Stimulated activated naive CD8-positive, alpha-beta T cell treated with anti-CD3 and anti-CD28 coated beads, Interleukin-15, amount 100 ng/mL, for 72 hours (primary cell): ENCODE results near the gene COLQ.

Experiments used
- ATAC-seq: fragments of 150-1000 bp; cut with Tn5 transposase; 2 replicates; pipeline ENCODE4 v1.10.0; 2021; ENCODE audit warnings: mild to moderate bottlenecking, moderate library complexity
- DNase-seq, 2 donors: peaks; one replicate each; pipeline ENCODE4 v3.0.0; 2021 to 2022
- H3K27ac Mint-ChIP-seq, 2 donors: one replicate each; pipeline ENCODE4 v1.8.0; 2022; ENCODE audit warnings: mild to moderate bottlenecking in 2 of 2, mixed read lengths in 2 of 2, moderate library complexity in 2 of 2
- H3K27me3 Mint-ChIP-seq: one replicate; pipeline ENCODE4 v1.8.0; 2022; ENCODE audit warnings: mixed read lengths
- H3K4me1 Mint-ChIP-seq: one replicate; pipeline ENCODE4 v1.8.0; 2022; ENCODE audit warnings: mild to moderate bottlenecking, mixed read lengths
- H3K4me3 Mint-ChIP-seq, 2 donors: one replicate each; pipeline ENCODE4 v1.8.0; 2022; ENCODE audit warnings: mild to moderate bottlenecking in 2 of 2, mixed read lengths in 2 of 2, moderate library complexity in 1 of 2
- H3K9me3 Mint-ChIP-seq, 2 donors: one replicate each; pipeline ENCODE4 v1.8.0; 2022; ENCODE audit warnings: mixed read lengths in 2 of 2

COLQ gene

GRCh38 chr3:15528854-15529537, 7.5 kb upstream of the COLQ start:
- no peak overlapping the region for H3K4me3 Mint-ChIP-seq

DNA sequence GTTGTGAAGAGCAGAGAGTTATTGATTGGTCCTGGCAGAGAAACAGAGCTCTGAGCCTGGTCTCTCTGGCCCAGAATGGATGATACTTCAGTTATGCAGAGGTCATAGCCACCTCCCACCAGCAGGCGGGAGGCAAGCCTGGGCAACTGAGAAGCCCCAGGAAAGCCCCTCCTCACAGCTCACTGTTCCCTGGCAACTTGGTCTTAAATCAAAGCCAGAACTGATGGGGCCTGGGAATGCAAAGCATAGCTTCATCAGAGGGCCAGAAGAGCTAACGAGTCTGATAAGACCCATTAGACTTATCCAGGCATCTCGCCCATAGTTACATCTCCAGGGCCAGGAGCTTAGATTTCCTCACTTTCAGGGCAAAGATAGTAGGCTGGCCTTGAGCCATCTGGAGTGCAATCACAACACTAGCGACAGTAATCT, 5.5 kb upstream of the COLQ start:
- no peak overlapping the region for H3K27ac Mint-ChIP-seq
- H3K9me3 Mint-ChIP-seq, result no peaks in the 10 kb centered on the region
- ATAC-seq (peak; percentile 72), DNase-seq (peak in 1 of 2 donors; percentile 20)
- H3K4me3 Mint-ChIP-seq, result no peak overlapping the region
- peaks cover 21% of the 10 kb centered on the region for H3K4me1 Mint-ChIP-seq
- peaks cover 17% of the 10 kb centered on the region for H3K27me3 Mint-ChIP-seq

More at GRCh38 chr3:15528854-15529537, 7.5 kb upstream of the COLQ start:
- no peaks in the 10 kb centered on the region for H3K9me3 Mint-ChIP-seq
- DNase-seq (no peak), ATAC-seq (no peak)
- H3K27ac Mint-ChIP-seq, result peak overlapping the region in 1 of 2 donors; percentile 50
- no peaks in the 10 kb centered on the region for H3K27me3 Mint-ChIP-seq
- peaks cover 21% of the 10 kb centered on the region for H3K4me1 Mint-ChIP-seq

DNA sequence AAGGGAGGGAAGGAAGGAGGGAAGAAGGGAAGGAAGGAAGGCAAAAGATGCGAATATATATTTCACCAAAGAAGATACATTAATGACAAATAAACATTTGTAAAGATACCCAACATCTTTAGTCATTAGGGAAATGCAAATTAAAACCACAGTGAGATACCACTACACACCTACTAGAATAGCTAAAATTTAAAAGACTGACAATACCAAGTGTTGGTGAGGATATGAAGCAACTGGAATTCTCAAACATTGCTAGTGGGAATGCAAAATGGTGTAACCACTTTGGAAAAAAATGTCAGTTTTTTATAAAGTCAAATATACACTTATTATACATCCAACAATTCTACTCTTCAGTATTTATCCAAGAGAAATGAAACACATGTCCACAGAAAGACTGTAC, 4.3 kb upstream of the COLQ start:
- H3K4me3 Mint-ChIP-seq, result no peak overlapping the region
- H3K9me3 Mint-ChIP-seq, result no peaks in the 10 kb centered on the region
- ATAC-seq, result no peak
- DNase-seq, result no peak
- H3K4me1 Mint-ChIP-seq, result peaks cover 29% of the 10 kb centered on the region
- H3K27ac Mint-ChIP-seq, result no peak overlapping the region
- H3K27me3 Mint-ChIP-seq, result peaks cover 25% of the 10 kb centered on the region

- Mint-ChIP-seq H3K27ac (no peak overlapping the region), H3K4me3 (no peak overlapping the region), H3K4me1 (peaks cover 25% of the 10 kb centered on the region), H3K27me3 (peaks cover 26% of the 10 kb centered on the region), H3K9me3 (no peaks in the 10 kb centered on the region)
- ATAC-seq (no peak), DNase-seq (no peak)
These were observed 2.3 kb upstream of the COLQ start for GRCh38 chr3:15523660-15524417.

- ATAC-seq, result no peak
- Mint-ChIP-seq H3K4me3 (peak overlapping the region in 1 of 2 donors; percentile 17), H3K4me1 (peaks cover 23% of the 10 kb centered on the region), H3K27ac (no peak overlapping the region), H3K9me3 (no peaks in the 10 kb centered on the region), H3K27me3 (peaks cover 26% of the 10 kb centered on the region)
- no peak for DNase-seq
These were observed 510 bp upstream of the COLQ start for GRCh38 chr3:15522016-15522415.

GRCh38 chr3:15520804-15521572, 518 bp downstream of the COLQ start:
- no peak for ATAC-seq
- Mint-ChIP-seq H3K27me3 (peaks cover 26% of the 10 kb centered on the region), H3K4me1 (peaks cover 23% of the 10 kb centered on the region), H3K4me3 (peak overlapping the region; percentile 54 to 64), H3K27ac (peak overlapping the region; percentile 41 to 90), H3K9me3 (no peaks in the 10 kb centered on the region)
- no peak for DNase-seq

DNA sequence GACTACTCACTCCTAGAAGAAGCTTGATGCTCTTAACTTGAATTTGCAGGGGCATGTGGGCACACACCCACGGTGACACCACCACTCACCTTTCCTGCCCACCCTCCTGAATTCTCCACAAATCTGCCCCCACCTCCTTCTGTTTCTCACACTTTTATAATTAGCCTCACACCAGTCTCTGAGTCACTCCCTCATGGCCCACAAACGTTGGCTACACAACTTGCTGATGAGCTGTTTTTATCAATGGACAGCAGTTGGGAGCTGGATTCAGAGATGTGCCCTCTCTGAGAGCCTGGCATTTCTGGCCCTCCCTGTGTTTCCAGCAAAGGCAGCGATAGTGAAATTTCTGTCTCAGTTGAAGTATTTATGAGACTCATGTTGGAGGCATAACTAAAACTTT, 1.3 kb downstream of the COLQ start:
- DNase-seq, result no peak
- peak; percentile 61 for ATAC-seq
- Mint-ChIP-seq H3K27ac (peak overlapping the region in 1 of 2 donors; percentile 77), H3K4me3 (no peak overlapping the region), H3K27me3 (peaks cover 26% of the 10 kb centered on the region), H3K4me1 (peaks cover 23% of the 10 kb centered on the region), H3K9me3 (no peaks in the 10 kb centered on the region)

DNA sequence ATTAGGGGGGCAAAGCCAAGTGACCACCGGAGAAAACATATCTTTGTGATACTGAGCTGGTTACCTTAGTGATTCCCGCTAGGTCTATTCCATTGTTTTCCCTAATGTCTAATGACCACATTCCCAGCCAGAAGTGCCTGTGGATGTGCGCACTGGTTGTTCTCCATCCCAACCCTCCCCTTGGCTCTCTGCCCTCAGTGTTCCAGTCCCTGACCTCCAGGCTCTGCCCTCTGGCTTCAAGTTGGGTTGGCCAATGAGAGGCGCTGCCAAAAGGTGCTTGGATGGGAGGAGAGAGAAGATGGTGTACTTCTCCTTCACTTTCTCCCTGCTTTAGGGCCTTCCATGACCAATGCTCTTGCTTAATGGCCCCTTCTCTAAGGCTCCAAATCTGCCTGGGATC, 2.4 kb downstream of the COLQ start:
- no peak for ATAC-seq
- Mint-ChIP-seq H3K9me3 (no peaks in the 10 kb centered on the region), H3K27ac (no peak overlapping the region), H3K4me3 (no peak overlapping the region), H3K27me3 (peaks cover 26% of the 10 kb centered on the region), H3K4me1 (peaks cover 23% of the 10 kb centered on the region)
- no peak for DNase-seq

- ATAC-seq, result no peak
These were observed 6.7 kb downstream of the COLQ start for GRCh38 chr3:15514663-15515340.

GRCh38 chr3:15513810-15514662, 7.5 kb downstream of the COLQ start:
- H3K27me3 Mint-ChIP-seq, result peaks cover 9% of the 10 kb centered on the region
- H3K4me3 Mint-ChIP-seq, result no peak overlapping the region
- no peaks in the 10 kb centered on the region for H3K4me1 Mint-ChIP-seq
- DNase-seq, result no peak
- ATAC-seq, result no peak
- peak overlapping the region in 1 of 2 donors; percentile 68 for H3K27ac Mint-ChIP-seq
- no peaks in the 10 kb centered on the region for H3K9me3 Mint-ChIP-seq

More at GRCh38 chr3:15514663-15515340, 6.7 kb downstream of the COLQ start:
- Mint-ChIP-seq H3K27me3 (peaks cover 9% of the 10 kb centered on the region), H3K4me1 (peaks cover 5% of the 10 kb centered on the region), H3K27ac (peak overlapping the region in 1 of 2 donors; percentile 68), H3K9me3 (no peaks in the 10 kb centered on the region), H3K4me3 (no peak overlapping the region)
- no peak for DNase-seq

- DNase-seq (no peak), ATAC-seq (no peak)
- no peaks in the 10 kb centered on the region for H3K9me3 Mint-ChIP-seq
- H3K4me1 Mint-ChIP-seq, result no peaks in the 10 kb centered on the region
- H3K4me3 Mint-ChIP-seq, result no peak overlapping the region
- H3K27me3 Mint-ChIP-seq, result peaks cover 9% of the 10 kb centered on the region
- no peak overlapping the region for H3K27ac Mint-ChIP-seq
These were observed 8.4 kb downstream of the COLQ start for GRCh38 chr3:15513116-15513515.

DNA sequence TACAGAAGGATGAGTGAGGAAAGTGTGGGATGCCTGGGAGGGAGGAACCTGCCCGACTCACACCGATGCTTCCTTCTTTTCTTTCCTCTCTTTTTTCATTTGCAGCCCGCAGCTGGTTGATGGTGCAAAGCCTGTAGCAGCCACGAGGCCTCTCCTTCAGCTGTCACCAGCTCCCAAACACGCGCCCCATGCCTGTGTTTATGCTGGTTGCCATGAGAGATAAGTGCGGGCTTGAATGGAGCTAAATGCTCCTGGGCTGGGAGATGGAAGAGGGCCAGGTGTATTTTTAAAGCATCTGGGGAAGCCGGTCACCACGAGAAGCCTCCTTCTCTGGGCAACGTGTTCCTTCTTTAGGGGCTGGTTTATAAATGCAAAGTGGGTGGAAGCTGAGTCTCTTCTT, 9.3 kb downstream of the COLQ start:
- Mint-ChIP-seq H3K4me3 (no peak overlapping the region), H3K27me3 (peaks cover 9% of the 10 kb centered on the region), H3K4me1 (no peaks in the 10 kb centered on the region), H3K9me3 (no peaks in the 10 kb centered on the region), H3K27ac (no peak overlapping the region)
- ATAC-seq, result no peak
- DNase-seq, result no peak

- no peaks in the 10 kb centered on the region for H3K4me1 Mint-ChIP-seq
These were observed 10.3 kb downstream of the COLQ start for GRCh38 chr3:15511156-15511555.

DNA sequence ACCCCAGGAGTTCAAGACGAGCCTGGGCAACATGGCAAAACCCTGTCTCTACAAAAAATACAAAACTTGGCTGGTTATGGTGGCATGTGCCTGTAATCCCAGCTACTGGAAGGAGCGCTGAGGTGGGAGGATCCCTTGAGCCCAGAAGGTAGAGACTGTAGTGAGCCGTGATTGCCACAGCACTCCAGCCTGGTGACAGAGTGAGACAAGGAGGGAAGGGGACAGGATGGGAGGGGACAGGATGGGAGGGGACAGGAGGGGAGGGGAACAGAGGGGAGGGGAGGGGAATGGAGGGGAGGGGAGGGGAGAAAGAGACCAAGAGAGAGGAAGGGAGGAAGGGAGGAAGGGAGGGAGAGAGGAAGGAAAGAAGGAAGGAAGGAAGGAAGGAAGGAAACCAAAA, 11.0 kb downstream of the COLQ start:
- Mint-ChIP-seq H3K27ac (no peak overlapping the region), H3K27me3 (peaks cover 9% of the 10 kb centered on the region), H3K4me1 (no peaks in the 10 kb centered on the region), H3K4me3 (no peak overlapping the region), H3K9me3 (no peaks in the 10 kb centered on the region)
- no peak for DNase-seq
- no peak for ATAC-seq

More at GRCh38 chr3:15511156-15511555, 10.3 kb downstream of the COLQ start:
- ATAC-seq, result no peak
- DNase-seq, result no peak
- H3K4me3 Mint-ChIP-seq, result no peak overlapping the region
- peaks cover 9% of the 10 kb centered on the region for H3K27me3 Mint-ChIP-seq
- peak overlapping the region in 1 of 2 donors; percentile 78 for H3K27ac Mint-ChIP-seq
- no peaks in the 10 kb centered on the region for H3K9me3 Mint-ChIP-seq
